ENCODE results near the gene SLC5A10. TPM values are rescaled to one million over a fixed set of nuclear protein-coding genes. Genes with fewer than 3 reads are reported as not detected.

The SLC5A10 gene
- total RNA-seq, 1 experiment from 2014 or later: 0.13 TPM

DNA sequence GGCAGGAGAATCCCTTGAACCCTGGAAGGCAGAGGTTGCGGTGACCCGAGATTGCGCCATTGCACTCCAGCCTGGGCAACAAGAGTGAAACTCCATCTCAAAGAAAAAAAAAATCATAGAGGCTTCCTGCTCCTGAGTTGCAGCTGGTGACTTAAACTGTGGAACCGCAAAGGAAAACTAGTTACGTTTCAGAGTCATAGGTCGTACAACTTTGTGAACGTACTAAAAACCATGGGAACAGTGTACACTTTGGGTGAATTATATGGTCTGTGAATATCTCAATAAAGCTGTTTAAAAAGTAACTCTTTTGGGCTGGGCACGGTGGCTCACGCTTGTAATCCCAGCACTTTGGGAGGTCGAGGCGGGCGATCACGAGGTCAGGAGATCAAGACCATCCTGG is 23.6 kb downstream of the SLC5A10 start:
- H3K36me3 ChIP-seq: peaks cover 16% of the 10 kb centered on the region
- H3K27ac ChIP-seq: no peak overlapping the region
- H3K27me3 ChIP-seq (replicated peaks): no peaks in the 10 kb centered on the region
- no peaks in the 10 kb centered on the region for H3K9me3 ChIP-seq (replicated peaks)
- no peak for DNase-seq (ENCODE audit: low read depth in 1 of 2, low spot score in 2 of 2)
- no peak overlapping the region for H3K4me3 ChIP-seq
- no peaks in the 10 kb centered on the region for H3K4me1 ChIP-seq (replicated peaks)

DNA sequence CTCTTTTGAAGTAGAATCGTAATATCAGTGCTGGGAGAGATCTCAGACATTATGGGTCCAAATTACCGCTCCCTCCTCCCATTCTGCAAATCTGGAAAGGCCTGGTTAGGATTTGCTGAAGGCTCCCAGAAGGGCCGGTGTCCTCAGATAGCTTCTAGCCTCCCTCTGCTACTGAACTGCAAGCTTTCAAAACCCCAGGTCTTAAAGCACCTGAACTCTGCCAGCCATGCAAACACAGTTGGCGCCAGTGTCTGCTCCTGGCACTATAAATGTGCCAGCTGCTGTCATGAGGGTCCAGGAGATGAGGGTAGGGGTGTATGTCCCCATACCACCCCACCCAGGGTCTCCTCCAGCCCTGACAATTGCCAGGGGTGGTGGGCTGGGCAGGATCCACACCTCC is 24.2 kb downstream of the SLC5A10 start:
- peaks cover 11% of the 10 kb centered on the region for H3K36me3 ChIP-seq
- no peak overlapping the region for H3K4me3 ChIP-seq
- H3K27ac ChIP-seq: no peak overlapping the region
- peaks cover 4% of the 10 kb centered on the region for H3K4me1 ChIP-seq (replicated peaks)
- DNase-seq (ENCODE audit: low read depth in 1 of 2, low spot score in 2 of 2): no peak
- no peaks in the 10 kb centered on the region for H3K9me3 ChIP-seq (replicated peaks)
- no peaks in the 10 kb centered on the region for H3K27me3 ChIP-seq (replicated peaks)

DNA sequence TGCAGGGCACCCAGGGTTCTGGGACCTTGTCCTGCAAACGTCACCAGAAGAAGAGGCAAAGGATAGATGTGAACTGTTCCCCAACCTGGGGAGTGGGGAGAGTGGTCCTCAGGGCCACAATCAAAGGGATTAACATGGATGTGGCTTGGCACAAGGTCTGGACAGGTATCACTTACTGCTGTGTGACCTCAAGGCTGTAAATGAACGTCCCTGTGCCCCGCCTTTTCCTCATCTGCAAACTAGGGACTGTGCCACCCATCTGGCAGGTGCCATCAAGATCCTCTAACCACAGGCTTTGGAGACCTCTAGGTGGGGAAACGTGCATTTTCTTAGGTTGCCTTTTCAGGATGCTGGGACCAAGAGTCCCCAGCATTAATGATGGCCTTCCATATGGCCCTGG is 25.1 kb downstream of the SLC5A10 start:
- peaks cover 11% of the 10 kb centered on the region for H3K36me3 ChIP-seq
- no peaks in the 10 kb centered on the region for H3K27me3 ChIP-seq (replicated peaks)
- no peak for DNase-seq (ENCODE audit: low read depth in 1 of 2, low spot score in 2 of 2)
- peaks cover 12% of the 10 kb centered on the region for H3K4me1 ChIP-seq (replicated peaks)
- no peaks in the 10 kb centered on the region for H3K9me3 ChIP-seq (replicated peaks)
- no peak overlapping the region for H3K4me3 ChIP-seq
- H3K27ac ChIP-seq: no peak overlapping the region

DNA sequence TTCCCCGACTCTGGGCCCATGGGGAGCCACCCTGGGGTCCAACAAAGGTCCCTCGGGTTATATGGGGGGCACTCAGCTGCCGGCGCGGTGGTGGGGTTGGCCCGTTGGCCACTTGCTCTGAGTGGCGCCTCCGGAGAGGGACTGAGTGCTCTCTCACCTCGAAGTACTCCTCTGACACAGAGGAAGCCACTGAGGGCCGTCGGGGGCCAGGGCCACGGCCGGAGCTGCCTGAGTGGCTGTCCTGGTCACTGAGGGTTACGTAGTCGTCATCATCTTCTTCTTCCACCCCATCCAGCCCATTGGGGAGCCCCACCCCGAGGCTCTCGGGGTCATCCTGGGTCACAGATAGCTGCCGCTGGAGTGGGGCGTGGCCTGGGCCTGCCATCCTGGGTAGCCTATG is 25.7 kb downstream of the SLC5A10 start:
- no peak for DNase-seq (ENCODE audit: low read depth in 1 of 2, low spot score in 2 of 2)
- Histone ChIP-seq H3K4me1 (replicated peaks) (peaks cover 17% of the 10 kb centered on the region), H3K4me3 (no peak overlapping the region), H3K9me3 (replicated peaks) (no peaks in the 10 kb centered on the region), H3K36me3 (peaks cover 16% of the 10 kb centered on the region), H3K27me3 (replicated peaks) (no peaks in the 10 kb centered on the region), H3K27ac (no peak overlapping the region)

DNA sequence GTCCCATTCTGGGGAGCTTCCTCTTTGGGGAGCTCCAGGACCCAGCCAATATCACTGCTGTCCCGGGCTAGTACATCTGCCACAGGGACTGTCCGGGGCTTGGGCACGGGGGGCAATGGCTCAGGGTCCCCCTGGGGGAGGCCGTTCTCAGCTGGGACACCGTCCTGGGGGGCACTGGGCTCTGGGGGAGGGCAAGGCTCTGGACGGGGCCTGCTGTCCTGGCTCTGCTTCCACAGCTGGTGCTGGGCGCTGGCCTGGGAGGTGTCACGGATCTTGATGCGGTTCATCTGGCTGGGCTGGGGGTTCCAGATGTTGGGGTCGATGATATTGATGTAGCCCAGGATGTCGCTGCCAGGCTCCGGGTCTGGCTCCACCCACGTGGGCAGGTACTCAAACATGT is 26.1 kb downstream of the SLC5A10 start:
- no peak overlapping the region for H3K4me3 ChIP-seq
- peaks cover 17% of the 10 kb centered on the region for H3K4me1 ChIP-seq (replicated peaks)
- DNase-seq (ENCODE audit: low read depth in 1 of 2, low spot score in 2 of 2): no peak
- no peaks in the 10 kb centered on the region for H3K9me3 ChIP-seq (replicated peaks)
- peaks cover 16% of the 10 kb centered on the region for H3K36me3 ChIP-seq
- no peaks in the 10 kb centered on the region for H3K27me3 ChIP-seq (replicated peaks)
- H3K27ac ChIP-seq: no peak overlapping the region

DNA sequence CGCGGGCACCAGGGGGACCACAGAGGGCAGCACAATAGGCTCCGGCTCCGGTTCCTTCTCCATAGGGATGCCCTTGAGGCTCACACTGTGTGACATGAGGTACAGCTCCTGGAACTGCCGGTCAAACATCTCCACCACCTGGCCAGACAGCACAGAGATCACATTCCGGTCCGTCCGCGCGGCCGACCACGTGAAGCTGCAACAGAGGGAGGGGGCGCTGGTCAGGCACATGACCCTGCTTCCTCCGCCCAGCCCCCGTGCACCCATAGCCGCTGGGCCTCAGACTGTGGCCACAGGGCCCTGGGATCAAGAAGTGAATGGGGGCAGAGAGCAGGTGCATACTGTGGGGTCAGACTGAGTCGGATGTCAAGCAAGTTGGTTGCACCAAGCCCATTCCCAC is 26.7 kb downstream of the SLC5A10 start:
- Histone ChIP-seq H3K36me3 (peaks cover 16% of the 10 kb centered on the region), H3K9me3 (replicated peaks) (no peaks in the 10 kb centered on the region), H3K4me1 (replicated peaks) (peaks cover 17% of the 10 kb centered on the region), H3K27me3 (replicated peaks) (no peaks in the 10 kb centered on the region), H3K27ac (no peak overlapping the region), H3K4me3 (no peak overlapping the region)
- DNase-seq (ENCODE audit: low read depth in 1 of 2, low spot score in 2 of 2): no peak

DNA sequence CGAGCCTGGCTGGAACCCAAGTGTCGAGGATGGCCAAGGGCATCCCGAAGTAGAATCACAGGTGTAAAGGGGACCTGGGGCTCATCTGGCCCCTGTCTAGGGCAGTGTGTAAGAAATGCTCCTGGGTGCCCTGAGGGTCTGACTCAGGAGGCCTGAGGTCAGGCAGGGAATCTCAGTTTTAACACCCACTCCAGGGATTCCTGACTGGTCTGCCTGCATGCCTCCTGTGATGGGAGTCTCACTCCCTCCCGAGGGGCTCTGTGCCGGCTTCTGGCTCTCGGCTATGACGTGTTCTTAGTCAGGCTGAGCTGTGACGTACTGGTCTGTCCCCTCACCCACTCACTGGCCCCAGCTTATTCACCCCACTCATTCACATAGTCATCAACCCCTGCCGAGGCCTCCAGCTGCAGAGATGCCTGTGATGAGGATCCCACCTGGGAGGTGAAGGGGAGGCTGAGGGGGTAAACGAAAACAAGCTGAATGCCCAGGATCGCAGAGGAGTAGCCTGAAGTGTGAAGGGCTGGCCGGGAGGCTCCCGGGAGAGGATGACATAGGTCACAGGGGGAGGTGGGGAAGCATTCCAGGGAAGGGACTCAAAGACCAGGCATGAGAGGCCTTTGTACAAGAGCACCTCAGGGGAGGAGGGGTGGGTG is 28.8 kb downstream of the SLC5A10 start:
- DNase-seq (ENCODE audit: low read depth in 1 of 2, low spot score in 2 of 2): no peak
- H3K9me3 ChIP-seq (replicated peaks): no peaks in the 10 kb centered on the region
- H3K36me3 ChIP-seq: peaks cover 19% of the 10 kb centered on the region
- H3K4me3 ChIP-seq: no peak overlapping the region
- H3K27me3 ChIP-seq (replicated peaks): no peaks in the 10 kb centered on the region
- H3K4me1 ChIP-seq (replicated peaks): peaks cover 17% of the 10 kb centered on the region
- H3K27ac ChIP-seq: no peak overlapping the region

DNA sequence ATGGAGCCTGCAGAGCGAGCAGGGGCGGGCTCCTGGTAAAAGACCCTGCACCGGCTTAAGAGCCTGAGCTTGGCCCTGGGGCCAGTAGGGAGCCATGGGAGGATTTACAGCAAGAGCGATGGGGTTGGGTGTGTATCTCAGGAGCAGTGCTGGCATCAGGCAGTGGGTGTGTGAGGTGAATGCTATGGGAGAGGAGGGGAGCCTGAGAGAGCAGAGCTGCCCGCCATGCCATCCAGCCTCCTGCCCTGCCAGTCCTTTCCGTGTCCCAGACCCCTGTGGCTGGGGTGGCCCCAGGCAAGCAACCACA is 29.3 kb downstream of the SLC5A10 start:
- Histone ChIP-seq H3K9me3 (replicated peaks) (no peaks in the 10 kb centered on the region), H3K36me3 (peaks cover 19% of the 10 kb centered on the region), H3K4me1 (replicated peaks) (peaks cover 17% of the 10 kb centered on the region), H3K27me3 (replicated peaks) (no peaks in the 10 kb centered on the region), H3K4me3 (no peak overlapping the region), H3K27ac (no peak overlapping the region)
- DNase-seq (ENCODE audit: low read depth in 1 of 2, low spot score in 2 of 2): no peak

DNA sequence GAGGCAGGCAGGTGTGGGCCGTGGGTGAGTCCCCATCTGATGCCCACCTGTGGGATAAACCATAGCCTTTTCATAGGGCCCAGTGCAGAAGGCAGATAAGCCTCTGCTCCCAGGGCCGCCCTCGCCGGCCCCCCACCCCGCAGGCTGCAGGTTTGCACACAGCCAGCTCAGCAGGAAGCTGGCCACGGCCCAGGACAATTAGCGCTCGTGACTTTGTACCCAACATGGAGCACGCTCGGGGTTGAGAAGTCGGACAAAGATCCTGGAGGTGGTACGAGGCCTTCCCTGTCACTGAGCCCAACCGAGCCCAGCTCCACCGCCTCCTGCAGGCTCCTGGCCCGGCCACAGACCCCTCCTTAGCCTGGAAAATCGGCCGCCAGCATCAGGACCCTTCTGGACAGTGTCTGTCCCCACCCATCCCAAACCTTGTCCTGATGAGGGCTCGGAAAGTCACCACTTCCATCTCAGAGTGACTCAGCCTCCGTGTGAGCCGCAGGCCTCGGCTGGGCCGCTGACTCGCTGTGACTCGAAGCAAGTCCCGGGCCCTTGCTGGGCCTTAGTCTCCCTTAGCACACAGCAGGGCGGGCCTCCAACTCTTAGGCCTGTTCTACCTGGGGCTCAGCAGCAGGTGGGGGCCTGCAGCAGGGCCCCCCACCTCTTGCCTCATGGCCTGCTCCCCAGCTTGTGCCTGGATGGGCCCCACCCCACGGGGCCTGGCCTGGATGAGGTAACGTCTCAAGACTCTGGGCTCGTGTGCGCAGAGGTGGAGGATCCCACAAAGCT is 29.9 kb downstream of the SLC5A10 start:
- DNase-seq (ENCODE audit: low read depth in 1 of 2, low spot score in 2 of 2): peak; percentile 30 to 67
- Histone ChIP-seq H3K27me3 (replicated peaks) (no peaks in the 10 kb centered on the region), H3K9me3 (replicated peaks) (no peaks in the 10 kb centered on the region), H3K36me3 (peaks cover 19% of the 10 kb centered on the region), H3K27ac (peak overlapping the region; percentile 24; the same call in 1 of the 2 replicates), H3K4me3 (no peak overlapping the region), H3K4me1 (replicated peaks) (peaks cover 17% of the 10 kb centered on the region)

DNA sequence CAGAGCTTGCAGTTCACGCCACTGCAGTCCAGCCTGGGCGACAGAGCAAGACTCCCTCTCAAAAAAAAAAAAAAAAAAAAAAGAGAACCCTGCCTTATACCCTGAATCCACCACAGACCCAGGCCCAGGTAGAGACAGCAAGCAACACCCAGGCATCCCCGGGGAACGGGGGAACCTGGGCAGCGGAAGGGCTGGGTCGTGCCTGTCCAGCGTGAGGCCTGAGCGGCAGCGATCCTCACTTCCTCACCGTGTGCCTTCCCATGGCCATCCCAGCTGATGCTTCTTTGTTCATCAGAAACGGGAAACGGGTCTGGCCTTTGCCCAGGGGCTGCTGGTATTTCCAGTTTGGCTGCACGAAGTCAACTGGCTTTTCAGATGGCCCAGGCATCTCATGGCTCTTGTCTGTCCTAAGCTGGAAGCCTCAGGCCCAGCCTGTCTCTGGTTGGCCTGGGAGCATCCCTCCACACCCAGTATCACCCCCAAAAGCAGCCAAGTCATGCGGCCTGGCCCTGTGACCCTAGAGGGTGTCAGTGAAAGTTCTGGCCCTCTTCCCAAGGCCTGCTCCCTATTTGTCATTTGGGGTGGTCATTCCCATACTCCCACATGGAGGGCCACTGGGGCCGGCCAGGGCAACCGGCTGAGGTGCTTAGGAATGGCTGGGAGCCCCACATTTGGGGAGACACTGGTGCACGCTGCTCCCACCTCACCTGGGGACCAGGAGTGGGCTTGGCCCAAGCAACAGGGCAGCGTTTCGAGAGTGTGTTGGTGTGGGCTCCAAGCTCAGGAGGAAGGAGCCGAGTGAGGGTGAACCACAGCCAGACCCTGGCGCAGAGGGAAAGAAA is 32.5 kb downstream of the SLC5A10 start:
- peaks cover 18% of the 10 kb centered on the region for H3K36me3 ChIP-seq
- no peak overlapping the region for H3K4me3 ChIP-seq
- no peak for DNase-seq (ENCODE audit: low read depth in 1 of 2, low spot score in 2 of 2)
- H3K27me3 ChIP-seq (replicated peaks): no peaks in the 10 kb centered on the region
- peaks cover 17% of the 10 kb centered on the region for H3K4me1 ChIP-seq (replicated peaks)
- no peak overlapping the region for H3K27ac ChIP-seq
- H3K9me3 ChIP-seq (replicated peaks): no peaks in the 10 kb centered on the region

DNA sequence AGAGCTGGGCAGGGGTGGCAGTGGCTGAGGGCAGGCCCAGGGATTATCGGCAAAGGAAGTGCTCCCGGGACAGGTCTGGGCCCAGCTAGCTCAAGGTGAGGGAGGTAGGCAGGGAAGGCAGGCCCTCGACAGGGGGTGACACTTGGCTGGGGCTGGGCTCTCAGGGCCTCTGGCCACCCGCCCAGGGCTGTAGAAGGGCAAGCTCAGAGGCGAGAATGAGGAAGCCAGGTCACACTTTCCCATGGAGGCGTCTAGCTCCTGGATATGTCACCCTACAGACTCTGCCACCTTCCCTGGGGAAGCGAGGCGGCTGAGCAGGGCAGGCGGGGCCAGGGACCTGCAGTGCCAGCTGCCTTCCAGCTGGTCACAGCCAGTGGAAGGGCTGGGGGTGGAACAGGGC is 33.5 kb downstream of the SLC5A10 start:
- Histone ChIP-seq H3K27ac (no peak overlapping the region), H3K4me3 (no peak overlapping the region), H3K27me3 (replicated peaks) (no peaks in the 10 kb centered on the region), H3K36me3 (peaks cover 16% of the 10 kb centered on the region), H3K9me3 (replicated peaks) (no peaks in the 10 kb centered on the region), H3K4me1 (replicated peaks) (peaks cover 17% of the 10 kb centered on the region)
- no peak for DNase-seq (ENCODE audit: low read depth in 1 of 2, low spot score in 2 of 2)

DNA sequence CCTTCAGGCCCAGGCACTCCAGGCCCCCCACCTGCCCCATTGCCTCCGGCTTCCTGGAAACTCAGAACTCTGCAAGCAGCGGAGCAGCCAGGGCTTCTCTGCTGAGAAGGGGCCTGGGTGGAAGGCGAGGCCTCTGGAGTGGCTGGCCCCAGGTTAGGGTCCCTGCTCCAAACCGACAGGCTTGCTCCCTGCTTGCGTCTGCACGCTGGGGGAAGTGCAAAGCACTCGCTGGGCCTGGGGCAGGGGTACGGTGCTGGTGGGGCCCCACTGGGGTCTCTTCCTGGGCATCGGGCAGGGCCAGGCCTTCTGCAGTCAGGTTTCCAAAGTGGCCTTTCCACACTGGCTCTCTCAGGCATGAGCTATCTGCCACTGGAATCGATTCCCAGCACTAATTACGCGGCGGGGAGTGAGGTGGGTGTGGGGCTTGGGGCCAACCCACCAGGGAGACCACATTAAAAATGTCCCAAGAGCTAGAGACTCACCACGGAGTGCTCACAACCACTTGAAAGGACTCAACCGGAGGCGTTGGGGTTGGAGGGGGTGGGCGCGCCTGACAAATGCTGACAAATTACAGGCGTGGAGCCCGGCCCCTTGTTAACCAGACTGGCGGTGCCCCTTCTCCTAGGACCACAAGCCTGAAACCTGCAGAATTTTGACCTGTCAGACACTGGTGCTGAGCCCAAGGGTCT is 34.7 kb downstream of the SLC5A10 start:
- H3K27me3 ChIP-seq (replicated peaks): no peaks in the 10 kb centered on the region
- no peak overlapping the region for H3K4me3 ChIP-seq
- H3K27ac ChIP-seq: no peak overlapping the region
- H3K9me3 ChIP-seq (replicated peaks): no peaks in the 10 kb centered on the region
- no peak for DNase-seq (ENCODE audit: low read depth in 1 of 2, low spot score in 2 of 2)
- H3K36me3 ChIP-seq: peaks cover 15% of the 10 kb centered on the region
- peaks cover 8% of the 10 kb centered on the region for H3K4me1 ChIP-seq (replicated peaks)

DNA sequence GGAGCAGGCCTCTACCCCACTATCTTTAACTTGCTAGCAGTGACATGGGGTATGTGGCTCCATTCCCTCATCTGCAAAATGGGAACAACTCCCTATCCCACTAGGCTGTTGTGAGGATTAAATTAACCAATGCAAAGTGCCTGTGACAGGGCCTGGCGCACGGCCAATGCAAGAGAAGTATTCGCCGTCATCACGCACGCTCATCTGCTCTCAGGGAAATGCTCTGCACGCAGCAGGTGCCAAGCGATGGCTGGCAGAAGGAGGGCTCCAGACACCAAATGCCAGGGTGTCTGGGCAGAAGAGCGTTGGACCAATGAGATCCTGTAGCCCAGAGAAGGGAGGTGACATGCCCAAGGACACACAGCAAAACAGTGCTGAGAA is 35.3 kb downstream of the SLC5A10 start:
- Histone ChIP-seq H3K36me3 (peaks cover 14% of the 10 kb centered on the region), H3K9me3 (replicated peaks) (no peaks in the 10 kb centered on the region), H3K4me3 (no peak overlapping the region), H3K4me1 (replicated peaks) (peaks cover 3% of the 10 kb centered on the region), H3K27me3 (replicated peaks) (no peaks in the 10 kb centered on the region), H3K27ac (no peak overlapping the region)
- no peak for DNase-seq (ENCODE audit: low read depth in 1 of 2, low spot score in 2 of 2)

Measured in SJSA1 (cell line).